HG02763 (cell line): Measurements from ENCODE around the gene RNF146.
"Not testable (repeated sequence)": the region's sequence is repeated elsewhere in the genome, so short reads cannot be mapped to it uniquely, and the experiment has no call there.

Source experiments
- ATAC-seq: cut with Tn5 transposase; IDR thresholded peaks from one replicate; pipeline ENCODE4 v1.9.1; 2021; ENCODE audit warnings: mild to moderate bottlenecking, moderate library complexity; ENCODE audit not compliant: unreplicated experiment

RNF146 gene, protein sequence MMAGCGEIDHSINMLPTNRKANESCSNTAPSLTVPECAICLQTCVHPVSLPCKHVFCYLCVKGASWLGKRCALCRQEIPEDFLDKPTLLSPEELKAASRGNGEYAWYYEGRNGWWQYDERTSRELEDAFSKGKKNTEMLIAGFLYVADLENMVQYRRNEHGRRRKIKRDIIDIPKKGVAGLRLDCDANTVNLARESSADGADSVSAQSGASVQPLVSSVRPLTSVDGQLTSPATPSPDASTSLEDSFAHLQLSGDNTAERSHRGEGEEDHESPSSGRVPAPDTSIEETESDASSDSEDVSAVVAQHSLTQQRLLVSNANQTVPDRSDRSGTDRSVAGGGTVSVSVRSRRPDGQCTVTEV

DNA sequence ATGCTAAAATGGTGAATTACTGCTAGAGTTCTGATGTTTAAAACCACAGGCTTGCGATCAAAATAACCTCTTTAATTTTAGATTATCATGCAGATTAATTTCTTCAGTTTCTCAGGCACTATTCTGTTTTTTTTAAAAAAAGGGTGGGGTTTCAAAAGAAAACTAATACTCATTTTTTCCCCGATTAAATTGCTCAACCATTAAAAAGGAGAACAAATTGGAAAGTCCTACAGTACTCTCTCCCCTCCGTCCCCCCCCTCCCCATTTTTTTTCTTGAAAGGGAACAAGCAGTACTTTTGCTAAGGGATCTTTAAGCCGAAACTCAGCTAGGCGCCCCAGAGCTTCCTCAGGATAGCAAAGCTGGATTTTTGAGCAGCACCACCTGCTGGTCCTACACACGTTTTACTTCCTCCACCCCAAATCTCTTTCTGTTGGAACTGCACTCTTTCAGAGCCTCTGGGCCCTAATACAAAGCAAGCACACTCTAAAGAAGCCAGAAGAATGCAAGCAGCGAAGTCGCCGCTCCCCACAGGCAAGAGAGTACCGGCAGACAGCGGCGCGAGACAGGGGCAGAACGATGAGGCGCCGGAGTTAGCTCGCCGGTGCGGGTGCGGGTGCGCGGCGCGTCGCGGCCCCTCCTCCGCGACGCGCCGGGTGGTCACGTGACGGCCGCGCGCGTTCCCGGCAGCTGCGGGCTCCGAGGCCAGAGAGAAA is at the start of gene RNF146:
Gene RNF146, plus strand, starts transcription at position 687 of the 714 bp plus-strand sequence. CDS start 13,475 bp downstream, outside the sequence.
- peak; percentile 84 for ATAC-seq

DNA sequence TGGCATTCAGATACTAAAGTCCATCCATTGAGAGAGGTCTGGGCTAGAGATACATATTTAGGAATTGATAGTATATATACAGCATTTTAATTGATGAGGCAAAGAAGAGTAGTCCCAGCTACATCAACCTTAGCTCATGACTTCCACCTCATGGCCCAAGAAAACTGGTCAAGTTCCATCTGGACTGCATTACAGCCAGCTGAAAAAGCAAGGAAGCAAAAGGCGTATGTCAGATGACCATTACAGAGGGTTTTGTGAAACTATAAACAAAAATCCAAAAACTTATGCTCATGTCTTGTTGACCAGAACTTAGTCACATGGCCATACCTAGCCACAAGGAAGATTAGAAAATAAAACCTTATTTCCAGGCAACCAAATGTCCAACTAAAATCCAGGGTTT is 46.8 kb upstream of the RNF146 start:
- ATAC-seq, result no peak

DNA sequence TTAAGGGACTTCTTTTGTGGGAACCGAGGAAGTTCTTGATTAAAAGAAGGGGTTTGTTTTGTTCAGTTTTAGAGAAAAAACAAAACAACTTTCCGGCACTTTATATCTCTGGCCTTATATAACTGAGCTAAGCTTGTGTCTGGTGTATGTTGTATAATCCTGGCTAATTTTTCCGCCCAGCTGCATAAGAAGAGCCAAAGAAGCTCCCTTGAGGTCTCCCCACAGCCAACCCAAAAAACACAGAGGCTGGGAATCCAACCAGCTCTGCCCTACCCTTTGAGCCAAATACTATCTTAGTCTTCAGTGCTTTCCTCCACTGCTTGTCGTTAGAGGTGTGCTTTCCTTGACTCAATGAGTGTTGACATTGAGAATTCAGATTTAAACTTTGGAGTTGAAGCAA is 45.5 kb upstream of the RNF146 start:
- ATAC-seq, result no peak

DNA sequence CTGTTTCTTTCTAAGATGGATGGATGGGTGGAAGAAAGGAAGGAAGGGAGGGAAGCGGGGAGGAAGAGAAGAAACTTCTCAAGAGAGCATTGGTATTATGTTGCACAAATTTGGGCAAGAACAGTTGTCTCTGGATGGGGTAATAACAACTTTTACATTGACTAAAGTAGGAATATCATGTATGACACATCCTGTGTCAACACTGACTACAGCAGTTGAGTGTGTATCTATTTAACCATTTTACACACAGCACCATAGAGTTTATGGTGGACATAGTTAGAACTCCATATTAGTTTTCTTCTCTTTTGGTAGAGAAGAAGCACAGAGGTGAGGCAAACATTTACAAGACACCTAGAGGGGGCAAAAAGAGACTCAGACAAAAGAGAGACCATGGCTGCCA is 44.2 kb upstream of the RNF146 start:
- no peak for ATAC-seq

DNA sequence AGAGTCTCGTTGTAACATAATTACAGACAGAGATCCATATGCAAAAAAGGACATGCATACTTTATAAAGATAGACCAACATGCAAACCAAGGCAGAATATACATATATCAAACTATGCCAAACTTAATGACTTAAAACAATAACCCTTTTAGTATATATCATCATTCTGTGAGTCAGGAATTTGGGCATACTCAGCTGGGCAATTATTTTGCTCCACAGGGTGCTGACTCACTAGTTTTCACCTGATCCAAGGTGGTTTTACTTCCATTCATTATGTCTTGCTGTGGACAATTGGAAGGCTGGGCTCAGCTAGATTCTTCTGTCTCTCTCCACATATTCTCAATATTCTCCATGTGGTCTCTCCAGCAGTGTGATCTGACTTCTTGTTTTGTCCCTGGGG is 41.2 kb upstream of the RNF146 start:
- ATAC-seq, result no peak

DNA sequence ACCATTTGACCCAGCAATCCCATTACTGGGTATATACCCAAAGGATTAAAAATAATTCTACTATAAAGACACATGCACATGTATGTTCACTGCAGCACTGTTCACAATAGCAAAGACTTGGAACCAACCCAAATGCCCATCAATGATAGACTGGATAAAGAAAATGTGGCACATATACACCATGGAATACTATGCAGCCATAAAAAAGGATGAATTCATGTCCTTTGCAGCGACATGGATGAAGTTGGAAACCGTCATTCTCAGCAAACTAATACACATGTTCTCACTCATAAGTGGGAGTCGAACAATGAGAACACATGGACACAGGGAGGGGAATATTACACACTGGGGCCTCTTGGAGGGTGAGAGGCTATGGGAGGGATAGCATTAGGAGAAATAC is 32.8 kb upstream of the RNF146 start:
- ATAC-seq, result not testable (repeated sequence)

DNA sequence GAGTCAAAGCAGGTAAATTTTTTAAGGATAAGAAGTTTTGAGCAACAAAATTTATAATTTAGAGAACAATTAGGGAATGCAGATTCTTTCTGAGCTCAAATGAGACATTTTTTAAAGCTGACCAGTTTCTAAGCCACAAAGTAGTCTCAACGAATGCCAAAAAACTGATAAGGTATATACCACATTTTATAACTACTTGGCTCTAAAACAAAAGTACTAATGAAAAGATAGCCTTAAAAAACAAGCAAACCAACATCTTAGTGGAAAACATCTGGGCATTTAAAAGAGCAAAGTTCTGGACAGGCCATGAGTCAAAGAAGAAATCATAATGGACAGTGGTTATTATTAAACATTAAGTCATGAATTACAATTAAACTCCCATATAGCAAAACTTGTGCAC is 23.2 kb upstream of the RNF146 start:
- ATAC-seq, result no peak

DNA sequence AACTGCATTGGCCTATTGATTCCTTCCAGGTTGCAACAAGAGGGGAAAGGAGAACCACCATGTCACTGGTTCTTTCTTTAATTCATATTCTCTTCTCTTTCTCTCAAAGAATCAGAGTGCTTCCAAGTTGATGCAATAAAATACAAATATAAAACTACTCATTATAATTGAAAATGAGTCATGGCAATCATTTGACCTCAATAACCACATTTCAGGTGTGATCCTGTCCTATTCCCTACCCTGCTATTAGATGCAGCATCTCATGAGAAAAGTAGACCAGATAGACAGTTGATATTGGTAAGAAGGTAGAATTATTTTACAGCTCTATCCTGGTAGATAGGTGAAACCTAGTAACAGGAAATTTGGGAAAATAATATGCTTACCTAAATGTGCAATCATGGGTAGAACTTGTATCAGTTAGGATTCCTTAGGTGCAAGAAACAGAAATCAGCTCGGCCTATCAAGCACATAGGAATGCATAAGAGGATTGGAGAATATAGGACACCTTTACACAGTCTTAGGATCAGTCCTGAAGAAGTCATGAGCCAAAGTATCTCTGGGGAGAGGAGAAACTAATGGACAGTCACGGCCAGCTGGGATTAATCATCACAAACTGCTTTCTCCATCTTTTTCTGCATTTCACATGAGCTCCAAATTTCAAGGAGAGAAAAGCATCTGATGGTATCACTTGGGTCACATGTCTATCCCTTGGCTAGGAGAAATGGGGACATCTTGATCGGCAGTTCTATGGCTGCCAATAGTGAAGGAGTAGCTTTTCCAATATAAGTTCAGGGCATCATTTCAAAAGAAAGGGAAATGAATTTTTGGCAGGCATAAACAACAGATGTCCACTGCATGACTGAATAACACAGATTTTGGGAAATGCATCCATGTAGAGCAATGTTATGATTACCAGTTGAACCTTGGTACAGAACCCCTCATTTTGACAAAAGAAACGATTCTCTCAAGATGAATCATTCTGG is 19.3 kb upstream of the RNF146 start:
- no peak for ATAC-seq

DNA sequence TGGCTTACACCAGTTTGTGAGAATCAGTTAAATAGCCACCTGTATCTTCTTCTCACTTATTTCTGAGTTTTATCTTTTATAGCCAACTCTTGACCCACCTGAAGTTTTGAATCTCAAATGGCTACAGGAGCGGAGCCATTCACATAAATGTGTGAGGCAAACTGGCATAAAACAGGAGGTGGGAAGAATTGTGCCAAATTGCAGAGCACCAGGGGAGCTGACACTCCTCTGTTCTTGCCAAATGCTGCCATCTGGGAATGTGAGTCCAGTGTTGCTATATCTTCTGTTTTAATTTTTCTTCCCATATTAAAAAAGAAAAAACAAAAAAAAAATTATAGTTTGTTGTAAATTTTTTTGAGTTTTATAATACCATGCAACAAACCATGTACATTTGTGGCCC is 17.0 kb upstream of the RNF146 start:
- no peak for ATAC-seq

DNA sequence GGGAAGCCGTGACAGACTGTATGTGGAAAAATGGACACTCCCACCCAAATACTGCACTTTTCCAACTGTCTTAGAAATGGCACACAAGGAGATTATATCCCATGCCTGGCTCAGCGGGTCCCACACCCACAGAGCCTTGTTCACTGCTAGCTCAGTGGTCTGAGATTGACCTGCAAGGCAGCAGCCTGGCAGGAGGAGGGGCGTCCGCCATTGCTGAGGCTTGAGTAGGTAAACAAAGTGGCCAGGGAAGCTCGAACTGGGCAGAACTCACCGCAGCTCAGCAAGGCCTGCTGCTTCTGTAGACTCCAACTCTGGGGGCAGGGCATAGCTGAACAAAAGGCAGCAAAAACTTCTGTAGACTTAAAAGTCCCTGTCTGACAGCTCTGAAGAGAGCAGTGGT is 11.4 kb upstream of the RNF146 start:
- no peak for ATAC-seq

DNA sequence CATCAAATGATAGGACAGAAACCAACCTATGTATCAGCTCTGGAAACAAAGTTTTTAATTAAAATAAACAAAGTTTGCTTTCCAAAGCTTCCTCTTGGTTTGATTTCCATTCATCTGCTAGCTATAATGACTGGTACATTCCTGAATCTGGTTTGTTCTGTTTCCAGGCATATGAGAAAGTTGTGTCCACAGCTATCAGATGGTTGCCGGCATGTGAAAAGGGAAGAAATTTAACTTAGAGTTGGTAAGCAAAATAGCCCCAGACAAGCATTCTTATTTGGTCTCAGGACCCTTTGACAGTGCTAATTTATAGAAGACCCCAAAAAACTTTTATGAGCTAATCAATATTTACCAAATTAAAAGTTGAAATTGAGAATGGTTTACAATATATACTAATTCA is 3.8 kb upstream of the RNF146 start:
- no peak for ATAC-seq

DNA sequence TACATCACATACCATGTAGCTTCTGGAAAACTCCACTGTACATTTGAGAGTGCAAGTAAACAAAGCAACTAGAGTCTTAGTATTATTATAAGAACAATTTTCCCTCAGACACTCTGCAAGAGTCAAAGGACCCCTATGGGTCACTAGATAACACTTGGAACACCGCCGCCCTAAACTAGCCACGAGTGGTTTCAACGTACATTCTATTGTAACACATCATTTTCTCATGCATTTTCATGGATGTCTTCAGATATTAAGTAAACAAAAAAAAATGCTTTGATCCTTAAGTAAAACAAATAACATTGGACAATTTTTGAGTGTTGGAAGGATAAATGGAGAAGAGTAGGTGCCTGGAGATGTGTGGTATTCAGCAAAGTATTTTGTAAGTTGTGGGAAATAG is 3.2 kb upstream of the RNF146 start:
- no peak for ATAC-seq

DNA sequence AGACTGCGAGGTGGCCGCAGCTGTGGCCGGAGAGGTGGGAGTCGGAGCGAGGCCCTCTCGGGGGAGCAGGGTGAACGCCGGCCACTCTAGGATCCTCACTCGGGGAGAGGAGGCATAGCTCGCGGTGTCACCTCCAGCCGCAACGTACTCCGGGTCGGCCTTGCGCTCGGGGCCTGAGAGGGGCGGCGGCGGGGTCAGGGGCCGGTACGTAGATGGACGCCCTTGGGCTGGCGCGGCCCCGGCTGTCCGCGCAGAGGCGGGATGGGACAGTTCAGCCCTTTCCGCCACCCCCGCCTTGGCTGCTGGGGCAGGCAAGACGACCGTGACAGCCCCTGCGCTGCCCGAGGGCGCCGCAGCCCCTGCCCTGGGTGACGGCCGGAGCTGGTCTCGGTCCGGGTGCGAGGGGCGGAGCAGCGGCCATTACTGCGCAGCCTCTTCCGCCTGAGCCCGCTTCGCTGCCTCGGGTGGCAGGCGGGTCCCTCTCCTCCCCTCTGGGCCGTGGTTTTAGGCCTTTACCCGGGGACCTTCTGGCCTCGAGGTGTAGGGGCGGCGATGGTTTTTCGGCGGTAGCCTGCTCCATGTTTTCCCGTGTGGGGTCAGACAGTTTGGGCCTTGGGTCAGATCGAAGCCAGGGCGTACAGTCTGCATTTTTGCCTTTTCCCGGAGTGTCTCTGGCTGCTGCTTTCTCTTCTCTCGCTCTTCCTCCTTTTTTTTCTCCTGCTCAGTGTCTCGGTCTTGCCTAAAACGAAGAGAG is 405 bp downstream of the RNF146 start:
- peak; percentile 65 for ATAC-seq

DNA sequence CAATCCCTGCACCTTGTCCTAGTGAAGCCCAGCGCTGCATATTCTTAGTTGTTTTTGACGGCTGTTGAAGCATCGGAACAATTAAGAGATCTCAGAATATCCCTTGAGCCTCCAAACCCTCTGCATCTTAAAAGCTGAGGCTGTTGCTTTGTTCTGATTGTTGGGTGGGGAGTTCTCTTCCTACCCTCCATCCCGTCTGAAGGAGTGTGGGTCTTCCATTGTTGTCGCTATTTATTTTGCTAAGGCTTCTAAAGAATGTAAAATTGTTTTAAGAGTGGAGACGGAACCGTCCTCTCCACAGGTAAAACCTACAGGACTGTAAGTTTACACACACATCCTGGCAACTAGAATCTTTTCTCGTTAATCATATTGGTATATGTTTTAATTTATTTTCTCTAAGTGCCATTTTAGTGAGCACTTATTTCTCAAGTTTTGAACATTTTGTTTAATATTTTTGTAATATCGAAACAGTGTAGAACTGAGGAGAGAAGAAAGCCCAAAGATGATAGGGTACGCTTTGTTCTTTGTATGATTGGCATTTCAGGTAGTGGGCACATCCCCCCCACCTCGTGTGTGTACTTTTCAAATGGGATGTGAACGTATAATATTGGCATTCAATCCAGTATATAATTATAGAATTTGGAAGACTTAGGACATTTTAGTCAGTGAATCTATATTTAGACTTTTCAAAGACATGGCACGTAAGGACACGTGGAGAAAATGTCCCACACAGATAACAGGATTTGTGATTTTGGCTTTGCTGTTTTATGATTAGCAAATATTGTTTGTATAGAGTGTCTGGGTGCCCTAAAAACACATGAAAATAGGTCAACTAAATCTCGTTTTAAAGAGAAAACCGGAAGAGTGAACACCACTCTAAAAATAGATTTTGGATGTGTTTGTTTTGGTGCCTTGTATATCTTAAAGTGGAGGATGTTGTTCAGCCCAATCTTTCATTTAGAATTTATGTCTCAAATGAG is 1.3 kb downstream of the RNF146 start:
- peak; percentile 0 for ATAC-seq

DNA sequence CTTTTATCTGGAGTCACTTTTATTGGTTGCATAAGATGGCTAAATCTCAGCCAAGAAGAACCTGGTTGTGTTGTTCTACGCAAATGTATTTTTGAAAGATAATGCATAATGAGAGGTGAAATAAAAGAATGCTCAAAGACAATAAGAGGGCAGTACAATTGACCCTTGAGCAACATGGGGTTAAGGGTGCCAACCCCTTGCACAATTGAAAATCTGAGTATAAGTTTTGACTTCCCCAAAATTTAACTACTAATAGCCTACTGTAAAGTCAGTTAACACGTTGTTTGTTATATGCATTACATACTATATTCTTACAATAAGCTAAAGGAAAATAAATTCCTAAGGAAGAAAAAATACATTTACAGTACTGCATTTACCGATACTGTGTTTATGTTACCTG is 5.9 kb downstream of the RNF146 start:
- no peak for ATAC-seq

DNA sequence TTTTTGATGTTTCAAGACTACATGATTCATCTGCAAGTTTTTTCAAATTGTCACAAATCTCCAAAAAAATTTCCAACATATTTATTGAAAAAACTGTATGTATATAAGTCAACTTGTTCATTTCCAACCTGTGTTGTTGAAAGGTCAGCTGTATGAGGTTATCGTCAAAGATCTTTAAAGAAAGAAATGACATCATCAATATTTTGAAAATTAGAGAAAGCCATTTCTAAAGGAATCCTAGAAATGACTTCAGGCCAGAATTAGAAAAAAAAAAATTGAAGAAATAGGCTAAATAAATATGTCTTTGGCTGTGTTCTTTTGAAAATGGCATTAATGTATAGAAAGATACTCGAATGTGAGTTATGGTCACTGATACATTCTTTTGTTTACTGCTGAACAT is 6.8 kb downstream of the RNF146 start:
- no peak for ATAC-seq

DNA sequence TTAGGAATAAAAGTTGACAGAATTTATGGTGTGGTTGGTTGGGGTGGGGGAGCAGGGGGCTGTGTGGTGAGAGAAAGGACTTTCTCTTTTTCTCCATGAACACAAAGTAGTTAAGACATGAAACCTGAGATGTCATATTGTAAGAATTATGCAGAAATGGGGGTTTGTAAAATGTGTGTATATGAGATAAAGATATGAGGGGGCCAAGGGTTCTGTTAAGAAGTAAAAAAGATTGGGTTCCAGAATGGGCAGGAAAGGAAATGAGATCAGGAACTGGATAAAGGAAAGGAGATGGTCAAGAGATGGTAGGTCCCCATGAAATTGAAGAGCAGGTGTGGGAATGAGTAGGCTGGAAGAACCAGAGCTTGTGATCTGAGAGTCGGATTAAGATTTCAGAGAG is 9.7 kb downstream of the RNF146 start:
- no peak for ATAC-seq

DNA sequence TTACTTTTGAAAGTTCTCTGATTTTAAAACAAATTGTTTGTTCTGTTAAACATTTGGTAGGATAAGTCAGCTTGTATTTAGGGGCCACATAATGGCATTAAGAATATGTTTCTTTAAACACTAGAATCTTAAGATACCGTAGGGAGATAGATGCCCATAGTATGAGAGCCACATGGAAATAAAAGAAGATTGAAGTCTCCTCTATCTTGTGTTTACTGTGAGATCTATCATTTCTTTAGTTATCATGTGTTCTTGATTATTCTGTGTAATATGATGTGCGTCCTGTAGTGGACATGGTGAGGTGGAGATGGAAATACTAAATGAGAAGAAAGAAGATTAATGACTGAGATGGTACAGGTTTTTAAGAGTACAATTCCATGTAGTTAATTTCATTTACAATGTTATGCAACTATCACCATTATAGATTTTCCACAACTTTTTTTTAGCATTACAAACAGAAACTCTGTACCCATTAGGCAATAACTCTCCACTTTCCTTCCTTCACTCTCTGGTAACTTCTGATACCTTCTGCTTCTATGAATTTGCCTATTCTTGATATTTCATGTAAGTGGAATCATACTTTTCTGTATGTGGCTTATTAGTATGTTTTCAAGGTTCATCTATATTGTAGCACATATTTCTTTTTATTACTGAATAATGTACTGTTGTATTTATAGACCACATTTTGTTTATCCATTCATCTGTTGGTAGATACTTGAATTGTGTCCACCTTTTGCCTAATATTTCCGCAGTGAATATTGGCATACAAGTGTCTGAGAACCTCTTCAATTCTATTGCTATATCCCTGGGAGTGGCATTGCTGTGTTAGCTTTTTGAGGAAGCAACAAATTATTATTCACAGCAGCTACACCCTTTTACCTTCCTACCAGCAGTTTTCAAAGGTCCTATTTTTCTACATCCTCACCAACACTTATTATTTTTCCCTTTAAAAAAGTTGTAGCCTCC is 11.5 kb downstream of the RNF146 start:
- ATAC-seq, result no peak
